ENCODE results near the gene MGLL.

Gene MGLL

DNA sequence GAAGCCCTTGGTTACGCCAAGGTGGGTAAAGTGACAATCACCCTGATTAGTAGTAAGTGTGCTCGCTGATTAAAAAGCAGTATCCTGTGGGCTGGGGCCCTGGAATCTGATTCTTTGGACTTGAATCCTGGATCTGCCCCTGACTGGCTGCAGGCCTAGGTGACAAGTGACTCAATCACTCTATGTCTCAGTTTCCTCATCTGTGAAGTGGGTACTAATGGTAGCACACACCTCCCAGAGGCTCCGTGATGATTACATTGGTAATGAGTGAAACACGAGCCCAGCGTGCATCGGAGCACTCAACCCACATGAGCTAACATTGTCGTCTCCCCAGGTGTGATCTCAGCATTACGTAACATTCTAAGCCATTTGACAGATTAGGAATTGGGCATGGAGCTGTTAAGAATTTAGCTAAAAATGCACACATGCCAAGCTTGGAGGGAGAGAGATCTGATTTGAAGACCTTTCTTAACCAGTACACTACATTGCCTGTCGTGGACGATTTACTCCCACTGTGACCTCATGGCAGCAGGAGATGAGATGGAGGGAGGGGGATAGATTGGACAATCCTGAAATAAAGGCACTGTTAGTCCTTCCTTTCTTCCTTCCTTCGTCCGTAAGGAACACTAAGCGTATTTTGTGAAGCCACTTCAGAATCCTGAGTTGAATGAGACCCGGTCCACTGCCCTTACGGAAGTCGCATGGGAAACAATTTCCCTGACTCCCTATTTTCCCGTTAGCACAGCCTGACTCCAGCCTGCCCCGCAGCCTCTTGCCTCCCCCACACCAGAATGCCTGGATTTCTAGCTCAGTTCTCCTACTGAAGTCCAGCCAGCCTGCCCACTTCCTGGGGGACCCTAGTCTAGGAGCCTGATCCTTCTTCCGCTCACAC, 32.1 kb downstream of the MGLL start:
- no peak for DNase-seq (ENCODE audit: low read depth in 2 of 2)

DNA sequence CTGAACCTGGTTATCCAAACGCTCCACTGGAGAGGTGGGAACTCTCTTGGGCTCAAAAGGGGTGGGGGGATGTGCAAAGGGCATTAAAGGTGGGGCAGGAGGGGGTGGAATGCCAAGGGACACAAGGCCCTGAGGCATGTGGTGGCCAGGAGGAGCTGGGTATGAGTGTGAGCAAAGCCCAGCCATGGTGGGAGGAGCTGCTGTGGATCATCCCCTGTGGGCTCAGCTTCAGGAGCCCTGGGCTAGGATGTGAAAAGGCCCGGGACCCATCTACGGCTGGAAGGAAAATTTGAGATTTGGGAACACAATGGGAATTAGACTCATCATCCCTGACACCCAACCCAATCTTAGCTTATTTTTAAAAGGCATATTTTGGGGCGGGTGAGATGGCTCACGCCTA, 33.3 kb downstream of the MGLL start:
- DNase-seq (ENCODE audit: low read depth in 2 of 2): no peak

DNA sequence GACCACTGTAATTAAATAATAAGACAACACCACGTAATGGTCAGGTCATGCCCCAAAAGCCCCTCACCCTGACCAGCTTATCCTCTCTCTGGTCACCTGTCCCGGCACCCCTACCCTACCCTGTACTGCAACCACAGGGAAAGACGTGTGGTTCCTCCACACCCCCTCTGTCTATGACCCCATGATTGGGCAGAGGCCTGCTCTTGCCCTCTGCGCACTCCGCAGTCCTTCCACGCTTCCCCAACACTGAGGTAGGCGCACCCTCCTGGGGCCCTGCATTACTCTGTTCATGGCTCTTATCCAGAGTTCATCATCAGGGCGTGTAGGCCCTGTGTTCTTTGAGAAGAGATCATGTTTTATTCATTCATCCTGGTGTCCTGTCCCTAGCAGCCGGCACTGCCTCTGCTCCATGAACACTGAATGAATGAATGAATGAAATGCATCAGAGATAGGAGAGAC, 33.8 kb downstream of the MGLL start:
- DNase-seq (ENCODE audit: low read depth in 2 of 2): no peak

DNA sequence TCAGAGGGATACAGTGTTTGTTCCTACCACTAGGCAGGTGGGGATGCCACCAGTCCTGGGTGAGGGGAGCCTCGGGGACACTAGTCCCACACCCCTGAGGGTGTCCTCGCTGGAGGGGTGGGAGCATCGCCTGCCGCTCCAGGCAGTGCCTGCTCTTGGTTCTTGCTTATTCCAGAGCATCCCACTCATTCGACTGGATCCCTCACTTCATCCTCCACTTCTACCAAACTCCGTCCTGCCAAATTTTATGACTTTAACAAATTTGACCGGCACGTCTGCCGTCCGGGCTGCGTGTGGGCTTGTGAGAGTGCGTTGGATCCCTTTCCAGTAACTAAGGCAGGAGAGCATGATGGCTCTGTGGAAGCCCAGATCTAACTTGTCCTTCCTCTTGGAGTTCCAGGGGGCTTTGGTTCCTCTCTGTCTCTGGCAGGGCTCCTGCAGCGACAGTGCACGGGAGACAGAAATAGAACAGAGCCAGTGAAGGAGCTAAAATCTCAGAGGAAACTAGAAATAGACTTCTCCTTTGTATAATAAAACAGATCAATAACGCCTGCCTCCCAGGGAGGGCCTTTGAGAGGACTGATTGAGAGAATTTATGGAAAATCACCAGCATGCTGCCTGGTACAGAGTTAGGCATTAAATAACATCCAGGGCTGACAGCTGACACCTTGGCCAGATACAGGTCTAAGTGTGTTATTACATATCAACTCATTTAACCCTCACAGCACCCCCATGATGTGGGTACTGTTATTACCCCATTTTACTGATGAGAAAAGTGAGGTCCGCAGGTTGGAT, 34.5 kb downstream of the MGLL start:
- no peak for DNase-seq (ENCODE audit: low read depth in 2 of 2)

DNA sequence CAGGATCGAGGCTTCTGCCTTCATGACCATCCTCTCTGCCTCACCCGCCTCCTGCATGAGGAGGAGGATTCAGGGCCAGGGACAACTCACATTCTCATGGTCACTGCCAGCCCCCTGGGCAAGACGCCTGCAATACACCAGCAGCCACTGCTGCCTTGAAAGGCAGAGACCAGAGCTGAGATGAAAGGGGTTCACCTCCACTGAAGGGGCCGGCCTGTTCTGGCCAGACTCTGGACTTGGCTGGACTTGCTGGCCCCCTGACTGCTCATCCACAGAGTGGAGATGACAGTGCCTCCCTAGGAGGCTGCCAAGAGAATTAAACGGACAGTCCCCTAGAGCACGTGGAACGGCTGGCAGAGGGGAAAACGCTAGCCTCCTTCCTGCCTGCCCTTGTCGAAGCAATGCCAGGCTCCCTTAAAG, 35.2 kb downstream of the MGLL start:
- no peak for DNase-seq (ENCODE audit: low read depth in 2 of 2)

DNA sequence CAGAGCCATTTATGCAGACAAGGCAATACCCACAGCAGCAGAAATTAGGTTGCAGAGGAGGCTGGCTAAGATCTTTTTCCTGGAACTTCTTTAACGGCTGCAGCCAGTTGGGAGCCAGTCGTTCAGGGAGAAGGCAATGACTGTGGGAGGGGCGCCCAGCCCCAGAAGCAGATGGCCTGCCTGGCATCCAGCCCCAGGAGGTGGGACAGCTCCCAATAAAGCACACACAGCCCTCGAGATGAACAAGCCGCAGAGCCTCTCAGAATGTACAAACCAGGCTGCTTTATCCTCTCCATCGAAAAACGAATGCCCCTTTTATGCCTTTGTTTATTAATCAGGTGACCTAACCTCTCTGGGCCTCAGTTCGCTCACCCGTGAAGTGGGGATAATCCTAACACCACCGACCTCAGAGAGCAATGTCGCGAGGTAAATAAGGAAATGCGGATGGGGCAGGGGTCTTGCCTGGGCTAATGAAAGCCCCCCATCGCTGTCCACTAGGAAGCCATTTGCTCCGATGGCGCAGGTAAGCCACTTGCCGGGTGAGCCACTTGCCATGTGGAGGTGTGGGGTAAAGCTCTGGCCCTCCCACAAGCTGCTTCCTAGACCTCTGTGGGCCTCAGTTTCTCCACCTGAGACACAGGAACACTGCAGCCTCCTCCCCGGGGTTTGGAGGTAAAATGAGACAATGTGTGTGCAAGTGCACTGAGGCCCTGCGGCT, 35.8 kb downstream of the MGLL start:
- DNase-seq (ENCODE audit: low read depth in 2 of 2): no peak

DNA sequence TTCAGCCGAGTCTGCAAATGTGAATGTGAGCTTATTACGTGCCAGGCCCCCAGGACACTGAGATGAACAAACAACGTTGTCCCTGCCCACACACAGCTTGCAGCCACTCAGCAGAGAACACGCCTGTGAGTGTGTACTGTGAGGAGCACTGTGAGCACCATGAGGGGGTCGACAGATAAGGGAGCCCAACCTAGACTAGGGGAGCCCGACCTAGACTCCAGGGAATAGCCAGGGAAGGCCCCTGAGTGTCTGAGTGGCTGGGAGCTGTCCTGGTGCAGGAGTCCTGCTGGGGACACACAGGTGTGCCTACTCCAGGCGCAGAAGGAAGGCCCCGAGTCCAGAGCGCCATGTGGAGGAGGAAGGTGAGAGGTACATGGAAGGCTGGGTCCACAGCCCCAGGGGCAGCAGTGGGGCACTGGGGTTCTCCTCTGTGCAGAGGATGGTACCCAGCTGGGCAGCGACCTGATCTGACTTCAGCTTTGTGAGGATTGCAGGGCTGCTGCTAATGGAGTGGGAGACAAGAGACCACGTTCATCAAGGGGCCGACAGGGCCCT, 36.5 kb downstream of the MGLL start:
- no peak for DNase-seq (ENCODE audit: low read depth in 2 of 2)

DNA sequence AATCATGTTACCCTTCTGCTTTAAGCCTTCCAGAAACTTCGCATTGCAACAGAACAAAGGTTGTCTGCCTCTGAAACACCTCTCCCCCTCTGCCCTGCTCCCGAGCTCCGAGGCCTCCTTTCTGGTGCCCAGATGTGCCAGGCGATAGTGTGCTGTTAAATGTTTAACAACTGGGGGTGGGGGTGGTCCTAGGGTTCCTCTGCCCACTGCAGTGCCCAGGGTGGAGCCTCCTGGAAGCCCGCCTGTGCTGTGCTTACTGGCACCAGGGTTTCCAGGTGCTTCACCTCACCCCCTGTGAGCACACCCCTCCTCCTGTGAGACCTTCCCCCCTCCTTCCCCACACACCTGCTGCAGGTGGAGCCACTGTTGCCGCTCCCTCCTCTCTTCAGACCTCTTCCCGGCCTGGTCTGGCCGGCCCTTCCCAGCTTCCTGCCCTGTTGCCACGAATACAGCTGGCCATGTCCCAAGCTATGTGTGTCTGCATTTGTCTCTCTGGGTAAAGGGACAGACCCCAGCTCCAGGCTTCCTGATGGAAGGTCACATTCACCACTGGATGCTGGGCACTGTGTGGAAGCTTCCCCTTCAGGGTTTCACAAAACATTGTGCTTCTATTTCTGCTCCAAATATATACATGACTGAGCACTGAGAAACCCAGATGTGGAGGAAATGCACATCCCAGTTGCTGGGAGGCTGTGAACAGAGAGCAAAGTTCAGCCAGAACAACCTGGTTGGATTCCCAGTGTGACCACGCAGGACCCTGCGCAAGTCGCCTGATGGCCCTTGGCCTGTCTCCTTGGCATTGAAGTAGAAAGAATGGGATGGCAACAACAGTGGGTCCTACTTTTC, 37.2 kb downstream of the MGLL start:
- no peak for DNase-seq (ENCODE audit: low read depth in 2 of 2)

DNA sequence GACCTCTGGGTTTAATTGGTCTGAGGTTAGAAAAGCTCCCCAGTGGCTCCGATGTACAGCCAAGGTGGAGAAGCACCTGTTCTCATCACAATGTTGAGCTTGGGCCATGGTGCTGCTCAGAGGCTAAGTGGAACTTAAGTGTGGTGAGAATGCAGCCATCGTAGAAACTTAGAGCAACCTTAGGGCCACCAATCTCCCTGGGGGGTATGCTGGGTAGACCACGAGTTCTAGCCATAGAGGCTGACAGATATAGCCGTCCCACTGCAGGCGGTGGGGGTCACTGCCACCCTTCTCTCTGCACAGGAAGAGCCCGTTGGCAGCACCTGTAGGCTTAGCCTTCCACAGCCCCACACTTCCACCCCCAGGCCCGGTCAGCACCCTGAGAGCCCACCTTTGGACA, 38.0 kb downstream of the MGLL start:
- no peak for DNase-seq (ENCODE audit: low read depth in 2 of 2)

DNA sequence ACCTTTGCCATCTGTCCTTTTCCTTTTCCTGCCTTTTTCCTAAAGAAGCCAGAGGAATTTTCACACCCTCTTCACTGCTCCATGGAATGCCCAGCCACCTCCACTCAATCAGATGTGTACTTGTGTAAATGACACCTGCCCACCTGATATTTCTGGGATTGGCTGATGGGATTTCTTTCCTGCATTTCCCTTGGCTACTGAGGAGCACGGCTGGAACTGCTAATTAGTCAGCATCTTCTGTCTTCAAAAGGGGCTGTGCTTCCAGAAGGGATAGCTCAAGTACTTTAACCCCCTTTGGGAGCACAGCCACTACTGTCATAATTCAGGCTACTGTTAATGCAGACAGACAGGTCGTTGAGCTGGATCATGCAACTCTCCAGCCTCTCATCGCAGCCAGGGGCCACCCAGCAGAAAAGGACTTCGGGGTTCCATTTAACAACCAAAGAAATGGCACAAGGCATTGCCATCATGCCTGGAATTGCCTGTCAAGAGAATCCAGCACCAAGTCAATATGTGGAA, 38.6 kb downstream of the MGLL start:
- no peak for DNase-seq (ENCODE audit: low read depth in 2 of 2)

DNA sequence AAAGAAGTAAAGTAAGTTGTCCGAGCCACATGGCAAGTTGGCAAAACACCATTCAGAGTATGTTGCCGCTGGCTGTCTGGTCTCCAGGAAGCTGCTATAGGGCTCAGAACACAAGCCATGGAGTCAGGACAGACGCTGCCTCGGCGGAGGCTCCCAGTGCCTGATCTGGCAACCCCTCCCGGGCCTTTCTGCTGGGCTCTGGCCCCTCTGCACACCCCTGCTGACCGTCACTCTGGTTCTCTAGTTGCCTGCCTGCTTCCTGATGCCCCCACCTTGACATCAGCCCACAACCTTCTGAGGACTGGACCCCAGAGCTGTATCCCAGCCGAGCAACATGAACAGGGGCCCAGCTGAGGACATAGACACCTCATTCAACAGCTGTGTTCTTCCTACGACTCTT, 39.1 kb downstream of the MGLL start:
- no peak for DNase-seq (ENCODE audit: low read depth in 2 of 2)

DNA sequence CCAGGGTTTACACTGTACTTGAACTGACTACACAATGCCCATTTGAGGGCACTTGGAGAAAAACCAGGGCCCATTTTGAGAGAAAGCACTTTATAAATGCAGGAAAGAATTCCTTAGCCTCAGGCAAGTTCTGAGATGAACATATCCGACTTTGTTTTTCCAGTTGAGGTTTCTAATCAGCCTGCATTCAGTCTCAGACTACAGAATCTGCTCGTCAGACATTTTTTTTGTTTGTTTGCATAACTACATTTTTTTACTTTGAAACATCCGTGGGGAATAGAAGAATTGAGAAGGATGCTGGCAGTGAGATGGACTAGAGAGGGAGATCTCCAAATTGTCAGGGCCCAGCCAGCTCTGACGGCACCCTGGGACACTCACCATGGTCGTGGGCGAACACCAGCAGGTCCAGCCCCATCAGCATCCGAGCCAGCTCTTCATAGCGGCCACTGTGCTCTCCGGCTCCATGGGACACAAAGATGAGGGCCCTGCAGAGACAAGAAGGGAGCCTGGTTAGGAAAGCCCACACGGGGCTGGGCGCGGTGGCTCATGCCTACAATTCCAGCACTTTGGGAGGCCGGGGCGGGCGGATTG, 40.8 kb downstream of the MGLL start:
- no peak for DNase-seq (ENCODE audit: low read depth in 2 of 2)

DNA sequence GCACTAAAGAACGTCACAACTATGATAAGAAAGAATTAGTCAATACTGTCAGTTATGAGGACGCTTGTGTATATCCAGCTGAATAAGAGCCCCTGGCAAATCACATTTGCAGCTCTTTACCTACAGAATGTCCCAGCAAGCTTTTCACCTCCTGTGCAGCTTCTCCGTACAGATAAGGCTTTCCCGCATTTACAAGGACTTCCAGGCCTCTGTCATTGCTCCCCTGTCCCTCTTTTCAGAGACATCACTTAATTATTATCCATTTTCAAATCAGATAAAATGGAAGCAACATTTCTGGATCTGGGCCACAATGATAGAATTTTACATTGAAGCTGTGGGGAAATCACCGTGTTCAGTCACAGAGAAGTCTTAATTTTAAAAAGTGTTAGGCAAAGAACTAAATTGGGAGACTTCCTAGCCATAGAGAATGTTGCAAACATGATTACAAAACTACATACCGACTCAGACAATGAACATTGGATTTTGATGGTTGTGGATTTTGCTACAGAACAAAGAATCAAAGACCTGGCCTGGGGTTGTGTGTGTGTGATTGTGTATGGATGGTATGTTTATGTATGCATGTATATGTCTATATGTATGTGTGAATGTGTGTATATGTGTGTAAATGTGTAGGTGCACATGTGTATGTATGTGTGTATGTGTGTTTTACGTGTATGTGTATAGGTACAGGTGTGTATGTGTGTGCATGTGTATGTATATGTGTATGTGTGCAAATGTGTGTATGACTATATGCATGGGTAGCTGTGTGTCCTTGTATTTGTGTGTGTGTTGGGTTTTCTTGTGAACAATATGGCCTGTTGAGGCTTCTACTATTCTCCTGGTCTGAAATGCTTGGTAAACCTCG, 41.5 kb downstream of the MGLL start:
- no peak for DNase-seq (ENCODE audit: low read depth in 2 of 2)

DNA sequence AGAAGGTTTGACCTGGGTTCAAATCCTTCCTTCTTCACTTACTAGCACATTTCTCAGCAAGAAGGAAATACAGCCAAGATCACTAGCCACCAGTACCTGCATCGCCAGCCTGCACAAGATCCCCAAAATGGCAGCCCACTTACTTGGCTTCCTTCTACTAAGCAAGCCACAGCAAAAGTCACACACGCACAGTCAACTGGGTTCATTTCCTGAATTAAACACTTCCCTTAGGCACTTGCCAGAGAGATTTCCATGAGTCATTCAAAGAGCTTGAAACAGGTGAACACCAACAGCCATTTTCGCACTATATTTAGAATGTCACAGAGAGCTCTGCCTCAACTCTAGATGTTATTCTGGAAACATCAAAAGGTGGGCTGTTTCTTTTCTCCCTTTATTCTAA, 42.6 kb downstream of the MGLL start:
- DNase-seq (ENCODE audit: low read depth in 2 of 2): no peak

DNA sequence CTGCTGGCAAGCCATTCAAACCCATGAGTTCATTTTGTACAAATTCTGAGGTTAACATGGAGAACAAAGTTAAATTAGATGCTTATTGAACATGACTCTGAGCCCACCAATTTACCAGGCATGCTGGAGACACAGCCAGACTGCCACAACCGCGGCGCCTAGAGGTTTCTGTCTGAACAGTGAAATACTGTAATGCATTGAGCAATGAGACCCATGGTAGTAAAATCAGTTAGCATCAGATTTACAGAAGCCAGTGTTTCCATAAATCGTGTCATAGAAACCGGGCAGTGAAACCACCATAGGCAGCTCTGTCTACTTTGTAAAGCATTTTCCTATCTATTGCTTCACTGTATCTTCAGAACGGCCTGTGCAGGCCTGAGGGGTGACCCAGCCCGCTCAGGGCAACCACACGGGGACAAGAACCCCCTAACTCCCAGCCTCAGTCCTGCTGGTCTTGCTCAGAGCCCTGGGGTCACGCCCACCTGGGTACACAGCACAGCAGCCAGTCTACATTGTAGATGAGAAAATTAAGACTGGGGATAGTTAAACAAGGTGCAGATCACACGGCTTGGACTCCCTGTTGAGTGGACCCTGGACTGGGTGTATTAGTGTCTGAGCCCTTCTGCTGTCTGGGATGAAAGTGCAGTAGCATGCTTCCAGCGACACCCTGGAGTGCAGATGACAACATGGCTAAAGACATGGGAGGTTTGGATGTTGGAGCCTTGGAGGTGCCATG, 44.2 kb downstream of the MGLL start:
- DNase-seq (ENCODE audit: low read depth in 2 of 2): no peak

DNA sequence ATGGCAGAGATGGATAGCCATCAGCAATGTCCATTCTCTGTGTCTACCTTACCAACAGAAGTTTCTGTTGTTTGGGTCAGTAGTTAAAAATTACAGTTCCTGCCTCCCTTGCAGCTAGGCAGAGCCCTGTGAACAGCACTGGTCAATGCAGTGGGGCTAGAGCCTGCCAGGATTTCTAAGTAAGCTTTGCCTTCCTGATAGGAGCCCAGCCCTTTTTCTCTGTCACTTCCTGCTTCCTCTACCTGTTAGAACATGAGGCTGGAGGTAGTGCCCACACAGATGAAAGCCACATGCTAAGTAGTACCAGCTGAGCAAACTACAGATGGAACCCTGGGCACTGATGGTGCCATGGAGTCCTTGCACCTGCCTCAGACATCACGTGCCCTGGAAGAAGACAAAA, 45.0 kb downstream of the MGLL start:
- no peak for DNase-seq (ENCODE audit: low read depth in 2 of 2)

DNA sequence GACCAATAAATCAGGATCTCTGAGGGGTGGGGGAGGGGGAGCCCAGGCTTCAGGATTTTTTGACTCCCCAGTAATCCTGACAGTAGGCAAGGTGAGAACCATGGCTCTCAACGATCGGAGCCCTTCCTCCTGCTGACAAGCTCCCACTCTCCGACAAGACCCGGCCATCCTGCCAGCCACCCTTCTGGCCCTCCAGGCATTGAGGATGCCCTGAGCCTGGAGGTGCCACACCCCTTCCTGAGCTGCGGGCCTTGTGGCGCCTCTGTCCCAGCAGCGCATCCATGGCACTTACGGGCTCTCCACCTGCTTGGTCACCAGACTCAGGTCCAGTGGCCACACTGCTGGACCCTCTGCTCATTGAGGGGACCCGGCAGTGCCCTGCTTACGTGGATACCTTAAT, 46.0 kb downstream of the MGLL start:
- no peak for DNase-seq (ENCODE audit: low read depth in 2 of 2)

DNA sequence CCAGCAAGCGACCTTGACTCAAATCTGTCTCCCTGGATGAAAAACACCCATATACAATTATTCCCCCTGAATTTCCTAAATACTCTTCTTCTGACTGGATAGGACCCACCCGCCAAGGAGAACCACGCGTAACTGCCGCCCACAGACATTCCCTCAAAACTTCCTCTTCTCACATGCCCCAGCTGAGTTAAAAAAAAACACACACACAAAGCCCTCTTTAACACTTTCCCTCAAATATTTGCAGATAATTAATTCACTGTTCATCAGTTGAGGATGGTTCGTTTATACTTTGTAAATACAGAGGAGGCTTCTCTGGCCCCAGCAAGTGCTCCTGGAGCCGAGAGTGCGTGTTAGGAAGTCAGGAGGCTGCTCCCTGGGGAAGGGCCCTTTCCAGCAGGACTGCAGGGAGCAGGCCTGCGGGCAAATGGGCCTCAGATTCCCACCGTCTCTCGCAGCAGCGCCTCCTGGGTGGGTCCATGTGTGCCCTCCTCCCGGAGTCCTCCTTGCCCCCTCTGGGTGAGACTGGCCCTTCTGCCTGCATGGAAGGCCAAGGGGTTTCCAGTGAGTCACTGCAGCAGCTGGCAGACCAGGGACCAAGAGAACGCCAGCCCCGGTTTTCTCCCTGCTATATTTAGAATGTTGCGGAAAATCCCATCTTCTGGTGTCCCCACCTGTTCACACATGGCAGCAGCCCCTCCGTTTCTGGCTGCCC, 46.8 kb downstream of the MGLL start:
- DNase-seq (ENCODE audit: low read depth in 2 of 2): no peak

Data from stimulated activated CD8-positive, alpha-beta memory T cell treated with anti-CD3 and anti-CD28 coated beads, Interleukin-2, amount 100 ng/mL, for 1 hour (primary cell).